K562 (cell line): ENCODE measurements around the gene TTBK2. TPM values are rescaled to one million over a fixed set of nuclear protein-coding genes. Genes with fewer than 3 reads are reported as not detected.

Source experiments
- ATAC-seq: fragments of 200-7000 bp; cut with Tn5 transposase; 3 replicates; pipeline ENCODE4 v1.9.1; 2020; ENCODE audit warnings: moderate library complexity
- BruUV-seq: library from RNA; stranded (reverse); fragments of 400-500 nt; replicated peaks from 2 replicates; lab custom pipeline; 2021; lab: Mats Ljungman, UMichigan
- CTCF ChIA-PET: fragments of 300-600 bp; formaldehyde crosslinking; extraction: SDS; loops from one replicate; lab custom pipeline; 2021; ENCODE audit warnings: low intra/inter-chr PET ratio; lab: Yijun Ruan, JAX
- POLR2A ChIA-PET: fragments of 300-600, 350-650 bp; sonication (Branson Sonifier 250); formaldehyde crosslinking; extraction: SDS; loops from one replicate; lab custom pipeline; 2021; ENCODE audit warnings: antibody characterized with exemption, inconsistent platforms; lab: Yijun Ruan, JAX
- DNase-seq, 4 experiments: peaks; one replicate each; pipeline versions ENCODE4 v3.0.0 to v3.0.0-alpha.2; 2011 to 2018; ENCODE audit warnings: low spot score in 3 of 4, mixed read lengths in 3 of 4; ENCODE audit errors: extremely low read depth in 1 of 4
- FAIRE-seq: peaks from 2 replicates; lab custom pipeline; 2011; peaks lifted over from hg19 to GRCh38; lab: Jason Lieb, UNC
- H2AFZ ChIP-seq: 2 replicates; pipeline ENCODE4 v1.6.0; 2011; ENCODE audit warnings: low read depth, low read length, control low read depth, inconsistent platforms
- H3K27ac ChIP-seq: fragments of 200-600 bp; 3 replicates; pipeline ENCODE4 v1.8.0; 2011; ENCODE audit warnings: low read depth, mild to moderate bottlenecking, control low read depth, inconsistent platforms, low read length, moderate library complexity, mixed read lengths; ENCODE audit errors: extremely low read depth
- H3K27me3 ChIP-seq, 2 experiments: fragments of 300-600 bp in 1 of 2; 2 replicates in 1 of 2; 3 replicates in 1 of 2; pipeline versions ENCODE4 v1.6.0 to v1.8.0; 2011; ENCODE audit warnings: inconsistent platforms in 2 of 2, low read length in 2 of 2, mild to moderate bottlenecking in 1 of 2, mixed read lengths in 1 of 2, moderate library complexity in 1 of 2; ENCODE audit not compliant: control insufficient read depth in 2 of 2, insufficient read depth in 2 of 2
- H3K36me3 ChIP-seq: fragments of 300-600 bp; 3 replicates; pipeline ENCODE4 v1.8.0; 2011; ENCODE audit warnings: mild to moderate bottlenecking, low read length, inconsistent platforms; ENCODE audit not compliant: control insufficient read depth, insufficient read depth
- H3K4me1 ChIP-seq, 2 experiments: fragments of 200-600 bp in 1 of 2; replicated peaks in 1 of 2; 2 replicates in 1 of 2; 3 replicates in 1 of 2; pipeline versions ENCODE4 v1.5.1 to v1.8.0; 2011; ENCODE audit warnings: inconsistent platforms in 2 of 2, low read length in 2 of 2, mild to moderate bottlenecking in 1 of 2, mixed read lengths in 1 of 2, moderate library complexity in 1 of 2; ENCODE audit not compliant: control insufficient read depth in 2 of 2, insufficient read depth in 2 of 2
- H3K4me2 ChIP-seq: 2 replicates; pipeline ENCODE4 v1.6.1; 2011; ENCODE audit warnings: low read length, control low read depth, inconsistent platforms, mixed read lengths; ENCODE audit not compliant: insufficient read depth
- H3K4me3 ChIP-seq: fragments of 200-600 bp; sonication (generic), shearing (Covaris generic); 2 replicates; pipeline ENCODE4 v1.5.1; 2016; ENCODE audit warnings: control low read depth, inconsistent platforms
- H3K79me2 ChIP-seq: fragments of 200-600 bp; 3 replicates; pipeline ENCODE4 v1.8.0; 2011; ENCODE audit warnings: low read length, inconsistent platforms; ENCODE audit not compliant: control insufficient read depth, insufficient read depth
- H3K9ac ChIP-seq, 2 experiments: 2 replicates each; pipeline versions ENCODE4 v1.6.0 to v1.6.1; 2011; ENCODE audit warnings: low read depth in 2 of 2, low read length in 2 of 2, control low read depth in 1 of 2, inconsistent platforms in 1 of 2, mild to moderate bottlenecking in 1 of 2, mixed read lengths in 1 of 2; ENCODE audit not compliant: insufficient read depth in 1 of 2
- H3K9me1 ChIP-seq: one replicate; pipeline ENCODE4 v1.6.0; 2011; ENCODE audit warnings: inconsistent platforms, mild to moderate bottlenecking, low read length, moderate library complexity; ENCODE audit not compliant: control insufficient read depth, insufficient read depth
- H3K9me3 ChIP-seq: replicated peaks from 2 replicates; pipeline ENCODE4 v1.5.1; 2011; ENCODE audit warnings: low read depth, low read length, inconsistent platforms; ENCODE audit not compliant: control insufficient read depth, insufficient read depth
- H4K20me1 ChIP-seq: replicated peaks from 2 replicates; pipeline ENCODE4 v1.6.1; 2011; ENCODE audit warnings: low read length, inconsistent platforms, mixed read lengths; ENCODE audit not compliant: control insufficient read depth, insufficient read depth
- C11orf30 ChIP-seq: fragments of 450-650 bp; IDR thresholded peaks from 2 replicates; pipeline ENCODE4 v1.6.1; 2016; ENCODE audit warnings: low read depth, mild to moderate bottlenecking
- KLF16 ChIP-seq: IDR thresholded peaks from 2 replicates; pipeline ENCODE4 v1.6.1; 2016; ENCODE audit warnings: antibody characterized with exemption
- MAFF ChIP-seq: IDR thresholded peaks from 2 replicates; pipeline ENCODE4 v1.6.1; 2012; ENCODE audit warnings: low read length, improper control_type of control experiment
- MAFG ChIP-seq: fragments of 450-650 bp; conservative IDR thresholded peaks from 2 replicates; pipeline ENCODE4 v1.6.1; 2016; ENCODE audit warnings: missing genetic modification characterization, missing compliant biosample characterization
- MAFK ChIP-seq: IDR thresholded peaks from 2 replicates; pipeline ENCODE4 v1.6.1; 2011; ENCODE audit warnings: low read length, improper control_type of control experiment
- NFIC ChIP-seq: fragments of 450-650 bp; IDR thresholded peaks from 2 replicates; pipeline ENCODE4 v1.6.1; 2017; ENCODE audit warnings: mild to moderate bottlenecking, inconsistent platforms
- ZBTB43 ChIP-seq: sonication (generic); formaldehyde crosslinking; IDR thresholded peaks from 2 replicates; pipeline ENCODE4 v1.8.0; 2023; ENCODE audit warnings: mild to moderate bottlenecking, missing genetic modification reagents
- ZNF316 ChIP-seq: fragments of 450-650 bp; IDR thresholded peaks from 2 replicates; pipeline ENCODE4 v1.6.1; 2016
- WGBS: fragments of 100-300 bp; shearing (Covaris generic); methylation state at CpG from one replicate; pipeline ENCODE4 v1.1.6; 2016; ENCODE audit warnings: low coverage, mixed read lengths; ENCODE audit not compliant: insufficient coverage; ENCODE audit errors: missing lambda C conversion rate; 5-methylcytosine and 5-hydroxymethylcytosine counted together
- in situ Hi-C: fragments of 300-500 bp; cut with MboI; formaldehyde crosslinking; loops from 4 replicates; pipeline ENCODE4 v1.15.0; 2018; ENCODE audit warnings: inconsistent platforms, mixed read lengths
- intact Hi-C: fragments of 100-400 bp; cut with micrococcal nuclease; formaldehyde crosslinking; loops from 2 replicates; pipeline ENCODE4 v1.14.2; 2022
- polyA plus RNA-seq, 8 experiments: library from polyadenylated mRNA; depleted of rRNA in 4 of 8; stranded (reverse) in 5 of 8; unstranded in 3 of 8; fragments of >200 nt; fragmentation: Nextera tagmentation in 2 of 8; fragmentation: Illumina TruSeq in 1 of 8; extraction: Ambion mirVana in 2 of 8; extraction: Trizol in 1 of 8; gene quantifications; 2 replicates each; pipeline versions ENCODE4 v1.2.1 to v1.2.3, GENCODE V29; 2011 to 2014; ENCODE audit warnings: inconsistent platforms in 1 of 8, missing spikeins in 1 of 8
- total RNA-seq, 7 experiments: library from RNA; depleted of rRNA in 6 of 7; stranded (reverse); fragments of >200 nt in 6 of 7; fragmentation: Illumina TruSeq in 2 of 7; extraction: Trizol in 2 of 7; gene quantifications; 2 replicates each; pipeline versions ENCODE4 v1.2.1 to v1.2.3, GENCODE V29; 2011 to 2021; ENCODE audit warnings: low replicate concordance in 1 of 7

TTBK2 gene
- total and polyA plus RNA-seq, 9 of the 15 experiments (the other 6 are each of a cell fraction or from before 2014, with no cell fraction given), result 0.89 to 8.0 (median 4.8) TPM

- no peak for TF ChIP-seq ZBTB43 (CRISPR knock-in tag)
- TF ChIP-seq MAFF, result peak; percentile 52
- peak; percentile 88 for TF ChIP-seq ZNF316
- no peak for TF ChIP-seq NFIC
- peak; percentile 46 for TF ChIP-seq MAFG (tag)
- peak; percentile 23; the same call in 1 of the 2 replicates for TF ChIP-seq MAFK
- TF ChIP-seq KLF16, result no peak
- TF ChIP-seq C11orf30, result peak; percentile 63; the same call in 1 of the 2 replicates
- TF ChIP-seq, all 486 proteins: peak for 5
- Histone ChIP-seq H3K4me3 (no peak overlapping the region), H3K4me2 (no peak overlapping the region), H3K36me3 (peaks cover 7% of the 10 kb centered on the region; the same call in 1 of the 3 replicates), H3K79me2 (no peaks in the 10 kb centered on the region), H2AFZ (no peak overlapping the region), H3K9me3 (no peaks in the 10 kb centered on the region), H3K9ac (no peak overlapping the region), H4K20me1 (no peaks in the 10 kb centered on the region), H3K27ac (no peak overlapping the region), H3K27me3 (no peaks in the 10 kb centered on the region), H3K4me1 (no peaks in the 10 kb centered on the region), H3K9me1 (no peaks in the 10 kb centered on the region)
- POLR2A ChIA-PET, result no interaction called here
- intact Hi-C loops (no loop called here), in situ Hi-C loops (no loop called here)
- 63% methylated on average over 2 of the region's 2 CpGs for WGBS
- no peak for FAIRE-seq
- BruUV-seq, result no TSS peak
- CTCF ChIA-PET, result no interaction called here
- no peak for DNase-seq
- no peak for ATAC-seq
Measured at GRCh38 chr15:42785569-42785968, 135.0 kb downstream of the TTBK2 start.
